ENCODE measurements around the gene PICK1. TPM values are rescaled to one million over a fixed set of nuclear protein-coding genes. Genes with fewer than 3 reads are reported as not detected.

The PICK1 gene
- total RNA-seq, 4 donors from 2014 or later = 36.7 to 72.0 (median 61.5) TPM

GRCh38 chr22:38074181-38075104, 17.2 kb downstream of the PICK1 start:
- Histone ChIP-seq H3K36me3 (peaks cover 59% of the 10 kb centered on the region), H3K4me3 (no peak overlapping the region), H3K27me3 (no peaks in the 10 kb centered on the region), H3K4me1 (no peaks in the 10 kb centered on the region), H3K9me3 (no peaks in the 10 kb centered on the region), H3K27ac (no peak overlapping the region)
- WGBS = 83% methylated on average over 30 of the region's 47 CpGs
- TF ChIP-seq CTCF (IDR thresholded peaks at IDR 0.05) (peak in 1 of 2 donors; percentile 42), EP300 (IDR thresholded peaks at IDR 0.05) (no peak)
- no peak for DNase-seq (ENCODE audit: low spot score in 2 of 2)

- no peak for DNase-seq (ENCODE audit: low spot score in 2 of 2)
- WGBS = 96% methylated on average over 24 of the region's 32 CpGs
- Histone ChIP-seq H3K27me3 (no peaks in the 10 kb centered on the region), H3K4me3 (no peak overlapping the region), H3K36me3 (peaks cover 53% of the 10 kb centered on the region), H3K4me1 (no peaks in the 10 kb centered on the region), H3K27ac (no peak overlapping the region), H3K9me3 (no peaks in the 10 kb centered on the region)
- TF ChIP-seq CTCF (IDR thresholded peaks at IDR 0.05) = no peak
- TF ChIP-seq POLR2A (IDR thresholded peaks at IDR 0.05) = no peak
- TF ChIP-seq EP300 (IDR thresholded peaks at IDR 0.05) = no peak
- TF ChIP-seq POLR2AphosphoS5 (IDR thresholded peaks at IDR 0.05) = no peak
These were observed 18.1 kb downstream of the PICK1 start for GRCh38 chr22:38075105-38075825.

GRCh38 chr22:38075961-38076360, 18.8 kb downstream of the PICK1 start:
- Histone ChIP-seq H3K27me3 (no peaks in the 10 kb centered on the region), H3K4me1 (peaks cover 7% of the 10 kb centered on the region), H3K36me3 (peaks cover 47% of the 10 kb centered on the region), H3K27ac (no peak overlapping the region), H3K9me3 (no peaks in the 10 kb centered on the region), H3K4me3 (no peak overlapping the region)
- no peak for DNase-seq (ENCODE audit: low spot score in 2 of 2)
- TF ChIP-seq POLR2A (IDR thresholded peaks at IDR 0.05) (no peak), EP300 (IDR thresholded peaks at IDR 0.05) (no peak), CTCF (IDR thresholded peaks at IDR 0.05) (no peak), POLR2AphosphoS5 (IDR thresholded peaks at IDR 0.05) (no peak)
- 90% methylated on average over 13 of the region's 13 CpGs for WGBS

GRCh38 chr22:38077096-38077495, 19.9 kb downstream of the PICK1 start:
- H3K4me3 ChIP-seq = no peak overlapping the region
- TF ChIP-seq POLR2AphosphoS5 (IDR thresholded peaks at IDR 0.05) (no peak), POLR2A (IDR thresholded peaks at IDR 0.05) (no peak), EP300 (IDR thresholded peaks at IDR 0.05) (no peak), CTCF (IDR thresholded peaks at IDR 0.05) (no peak)
- peaks cover 36% of the 10 kb centered on the region for H3K36me3 ChIP-seq
- H3K4me1 ChIP-seq = peaks cover 18% of the 10 kb centered on the region
- H3K27me3 ChIP-seq = peaks cover 9% of the 10 kb centered on the region
- WGBS = 79% methylated on average over 12 of the region's 12 CpGs
- no peak for DNase-seq (ENCODE audit: low spot score in 2 of 2)
- H3K27ac ChIP-seq = no peak overlapping the region
- H3K9me3 ChIP-seq = no peaks in the 10 kb centered on the region

GRCh38 chr22:38077595-38077994, 20.4 kb downstream of the PICK1 start:
- Histone ChIP-seq H3K4me1 (peaks cover 23% of the 10 kb centered on the region), H3K9me3 (no peaks in the 10 kb centered on the region), H3K4me3 (no peak overlapping the region), H3K27ac (no peak overlapping the region), H3K27me3 (peaks cover 14% of the 10 kb centered on the region), H3K36me3 (peaks cover 31% of the 10 kb centered on the region)
- no peak for DNase-seq (ENCODE audit: low spot score in 2 of 2)
- TF ChIP-seq POLR2A (IDR thresholded peaks at IDR 0.05) (no peak), CTCF (IDR thresholded peaks at IDR 0.05) (no peak), EP300 (IDR thresholded peaks at IDR 0.05) (no peak), POLR2AphosphoS5 (IDR thresholded peaks at IDR 0.05) (no peak)
- WGBS = 87% methylated on average over 9 of the region's 14 CpGs
